Cardiac muscle cell (in vitro differentiated cells and primary cell): ENCODE measurements around the gene PIK3AP1. TPM values are rescaled to one million over a fixed set of nuclear protein-coding genes. Genes with fewer than 3 reads are reported as not detected.

Experiments used
- DNase-seq, 2 donors: peaks; one replicate each; pipeline versions ENCODE4 v3.0.0 to v3.0.0-alpha.2; 2010 to 2017; ENCODE audit warnings: low read depth in 1 of 2, low spot score in 1 of 2
- H3K27ac ChIP-seq: fragments of 200-600 bp; sonication (generic); 2 replicates; pipeline ENCODE4 v1.5.1; 2016
- H3K27me3 ChIP-seq: fragments of 200-600 bp; sonication (generic); 2 replicates; pipeline ENCODE4 v1.6.0; 2016; ENCODE audit warnings: control low read depth
- H3K36me3 ChIP-seq: fragments of 200-600 bp; sonication (generic); 2 replicates; pipeline ENCODE4 v1.5.1; 2016; ENCODE audit warnings: control low read depth
- H3K4me1 ChIP-seq: fragments of 200-600 bp; sonication (generic); 2 replicates; pipeline ENCODE4 v1.8.1; 2017; ENCODE audit warnings: low read depth, mild to moderate bottlenecking, mixed run types
- H3K4me3 ChIP-seq: fragments of 200-600 bp; sonication (generic); 2 replicates; pipeline ENCODE4 v1.5.1; 2016; ENCODE audit warnings: mild to moderate bottlenecking
- H3K9me3 ChIP-seq: fragments of 200-600 bp; sonication (generic); 2 replicates; pipeline ENCODE4 v1.5.1; 2017; ENCODE audit warnings: low read depth, mild to moderate bottlenecking, control low read depth
- CTCF ChIP-seq: IDR thresholded peaks from 2 replicates; pipeline ENCODE4 v1.5.1; 2012; ENCODE audit warnings: low read depth, mild to moderate bottlenecking, low read length
- polyA plus RNA-seq: library from polyadenylated mRNA; unstranded; fragments of >200 nt; fragmentation: Nextera tagmentation; extraction: Ambion mirVana; gene quantifications from 2 replicates; pipeline ENCODE4 v1.2.1, GENCODE V29; 2016
- total RNA-seq: library from RNA; depleted of rRNA; stranded (reverse); fragments of >200 nt; gene quantifications from 2 replicates; pipeline ENCODE4 v1.2.3, GENCODE V29; 2016

PIK3AP1 gene
- total and polyA plus RNA-seq, 2 experiments from 2014 or later: 1.1 to 2.7 TPM

GRCh38 chr10:96641396-96642295, 78.7 kb downstream of the PIK3AP1 start:
- Histone ChIP-seq H3K36me3 (no peaks in the 10 kb centered on the region), H3K9me3 (no peaks in the 10 kb centered on the region), H3K4me1 (peaks cover 16% of the 10 kb centered on the region), H3K27ac (peak overlapping the region; percentile 99), H3K4me3 (no peak overlapping the region), H3K27me3 (no peaks in the 10 kb centered on the region)
- no peak for TF ChIP-seq CTCF
- peak in 1 of 2 donors; percentile 83 for DNase-seq

- Histone ChIP-seq H3K9me3 (no peaks in the 10 kb centered on the region), H3K27me3 (no peaks in the 10 kb centered on the region), H3K4me1 (peaks cover 16% of the 10 kb centered on the region), H3K27ac (peak overlapping the region; percentile 99), H3K36me3 (no peaks in the 10 kb centered on the region), H3K4me3 (no peak overlapping the region)
- no peak for DNase-seq
- no peak for TF ChIP-seq CTCF
Observed at GRCh38 chr10:96639899-96640298, 80.4 kb downstream of the PIK3AP1 start.

GRCh38 chr10:96638696-96639095, 81.6 kb downstream of the PIK3AP1 start:
- Histone ChIP-seq H3K4me3 (no peak overlapping the region), H3K27me3 (no peaks in the 10 kb centered on the region), H3K4me1 (peaks cover 17% of the 10 kb centered on the region), H3K9me3 (no peaks in the 10 kb centered on the region), H3K36me3 (no peaks in the 10 kb centered on the region), H3K27ac (no peak overlapping the region)
- no peak for DNase-seq
- no peak for TF ChIP-seq CTCF

- no peak overlapping the region for H3K4me3 ChIP-seq
- DNase-seq: no peak
- no peaks in the 10 kb centered on the region for H3K9me3 ChIP-seq
- H3K36me3 ChIP-seq: no peaks in the 10 kb centered on the region
- peaks cover 23% of the 10 kb centered on the region for H3K4me1 ChIP-seq
- no peak overlapping the region for H3K27ac ChIP-seq
- H3K27me3 ChIP-seq: no peaks in the 10 kb centered on the region
- no peak for TF ChIP-seq CTCF
Observed at GRCh38 chr10:96638120-96638519, 82.2 kb downstream of the PIK3AP1 start.

- H3K36me3 ChIP-seq: no peaks in the 10 kb centered on the region
- H3K27me3 ChIP-seq: no peaks in the 10 kb centered on the region
- peaks cover 27% of the 10 kb centered on the region for H3K4me1 ChIP-seq
- H3K4me3 ChIP-seq: no peak overlapping the region
- no peak for DNase-seq
- H3K27ac ChIP-seq: no peak overlapping the region
- H3K9me3 ChIP-seq: no peaks in the 10 kb centered on the region
- TF ChIP-seq CTCF: no peak
Observed at GRCh38 chr10:96637709-96638108, 82.6 kb downstream of the PIK3AP1 start.
